CD14-positive monocyte (primary cell): ENCODE measurements around the gene DNAJC6. TPM values are rescaled to one million over a fixed set of nuclear protein-coding genes. Genes with fewer than 3 reads are reported as not detected.

Source experiments
- DNase-seq, 3 donors: peaks; one replicate each; pipeline ENCODE4 v3.0.0-alpha.2; 2011 to 2022
- H2AFZ ChIP-seq: 2 replicates; pipeline ENCODE4 v1.6.0; 2012; ENCODE audit warnings: mild to moderate bottlenecking, low read depth, low read length, inconsistent platforms; ENCODE audit not compliant: insufficient read depth, poor library complexity, severe bottlenecking
- H3K27ac ChIP-seq, 2 donors: 1 replicate in 1 of 2; 2 replicates in 1 of 2; pipeline ENCODE4 v1.5.1; 2012 to 2013; ENCODE audit warnings: low read length in 2 of 2, control low read depth in 1 of 2, inconsistent platforms in 1 of 2, low read depth in 1 of 2, mild to moderate bottlenecking in 1 of 2
- H3K27me3 ChIP-seq, 2 donors: one replicate each; pipeline versions ENCODE4 v1.6.0 to v1.6.1; 2011 to 2013; ENCODE audit warnings: low read length in 2 of 2; ENCODE audit not compliant: control insufficient read depth in 2 of 2, insufficient read depth in 2 of 2
- H3K36me3 ChIP-seq, 2 donors: replicated peaks in 1 of 2; 1 replicate in 1 of 2; 2 replicates in 1 of 2; pipeline versions ENCODE4 v1.5.1 to v1.6.1; 2012 to 2013; ENCODE audit warnings: low read length in 2 of 2, control low read depth in 1 of 2, inconsistent platforms in 1 of 2, mild to moderate bottlenecking in 1 of 2; ENCODE audit not compliant: insufficient read depth in 2 of 2, control insufficient read depth in 1 of 2
- H3K4me1 ChIP-seq, 2 donors: 1 replicate in 1 of 2; 2 replicates in 1 of 2; pipeline versions ENCODE4 v1.5.1 to v1.6.1; 2012 to 2013; ENCODE audit warnings: low read length in 2 of 2, control low read depth in 1 of 2, inconsistent platforms in 1 of 2, mild to moderate bottlenecking in 1 of 2, moderate library complexity in 1 of 2; ENCODE audit not compliant: insufficient read depth in 2 of 2, control insufficient read depth in 1 of 2
- H3K4me2 ChIP-seq: replicated peaks from 2 replicates; pipeline ENCODE3; 2012; ENCODE audit warnings: low read length, moderate library complexity, mild to moderate bottlenecking; ENCODE audit not compliant: poor library complexity, severe bottlenecking; ENCODE audit errors: extremely low read depth
- H3K4me3 ChIP-seq, 3 experiments: fragments of 200-600 bp in 1 of 3; sonication (generic) in 1 of 3; replicated peaks in 1 of 3; 1 replicate in 2 of 3; 2 replicates in 1 of 3; pipeline ENCODE4 v1.5.1; 2011 to 2013; ENCODE audit warnings: low read length in 3 of 3, mild to moderate bottlenecking in 3 of 3, control low read depth in 2 of 3, low read depth in 2 of 3, inconsistent platforms in 1 of 3, moderate library complexity in 1 of 3
- H3K79me2 ChIP-seq: 2 replicates; pipeline ENCODE4 v1.6.0; 2012; ENCODE audit warnings: mild to moderate bottlenecking, control low read depth, inconsistent platforms, low read length, moderate library complexity; ENCODE audit not compliant: insufficient read depth
- H3K9ac ChIP-seq: 2 replicates; pipeline ENCODE4 v1.6.0; 2017; ENCODE audit warnings: low read length, mild to moderate bottlenecking; ENCODE audit not compliant: insufficient read depth, poor library complexity, severe bottlenecking
- H3K9me3 ChIP-seq, 2 donors: replicated peaks in 1 of 2; 1 replicate in 1 of 2; 2 replicates in 1 of 2; pipeline versions ENCODE4 v1.5.1 to v1.6.1; 2012 to 2013; ENCODE audit warnings: low read length in 2 of 2, control low read depth in 1 of 2; ENCODE audit not compliant: control insufficient read depth in 1 of 2, insufficient read depth in 1 of 2
- H4K20me1 ChIP-seq: 2 replicates; pipeline ENCODE4 v1.6.0; 2012; ENCODE audit warnings: mild to moderate bottlenecking, low read length, control low read depth, moderate library complexity; ENCODE audit not compliant: insufficient read depth
- H3K27ac Mint-ChIP-seq, 7 donors: one replicate each; pipeline ENCODE4 v1.8.0; 2020; ENCODE audit warnings: mild to moderate bottlenecking in 7 of 7, mixed read lengths in 7 of 7, moderate library complexity in 6 of 7, inconsistent platforms in 2 of 7
- H3K27me3 Mint-ChIP-seq, 3 donors: one replicate each; pipeline ENCODE4 v1.8.0; 2021 to 2022; ENCODE audit warnings: low read depth in 3 of 3, mild to moderate bottlenecking in 3 of 3, mixed read lengths in 3 of 3, moderate library complexity in 3 of 3, inconsistent platforms in 1 of 3
- H3K36me3 Mint-ChIP-seq, 2 donors: one replicate each; pipeline ENCODE4 v1.8.0; 2020; ENCODE audit warnings: mixed read lengths in 2 of 2, inconsistent platforms in 1 of 2, mild to moderate bottlenecking in 1 of 2
- H3K4me1 Mint-ChIP-seq: one replicate; pipeline ENCODE4 v1.8.0; 2020; ENCODE audit warnings: mild to moderate bottlenecking, mixed read lengths
- H3K4me3 Mint-ChIP-seq, 2 donors: one replicate each; pipeline ENCODE4 v1.8.0; 2020; ENCODE audit warnings: mild to moderate bottlenecking in 2 of 2, mixed read lengths in 2 of 2, moderate library complexity in 1 of 2
- H3K9me3 Mint-ChIP-seq, 7 donors: one replicate each; pipeline ENCODE4 v1.8.0; 2020 to 2022; ENCODE audit warnings: mixed read lengths in 7 of 7, mild to moderate bottlenecking in 6 of 7, moderate library complexity in 6 of 7, inconsistent platforms in 2 of 7
- WGBS: methylation state at CpG from one replicate; pipeline ENCODE4 v1.1.5; 2013; ENCODE audit warnings: missing lambda C conversion rate; ENCODE audit not compliant: insufficient coverage; 5-methylcytosine and 5-hydroxymethylcytosine counted together
- intact Hi-C, 2 donors: fragments of 100-400 bp; cut with micrococcal nuclease; formaldehyde crosslinking; loops; one replicate each; pipeline versions ENCODE4 v1.15.0 to v1.15.1; 2023
- polyA plus RNA-seq, 3 donors: library from polyadenylated mRNA; depleted of rRNA in 1 of 3; unstranded in 2 of 3; stranded (reverse) in 1 of 3; fragments of 300-500 nt in 2 of 3; fragments of >200 nt in 1 of 3; fragmentation: Illumina TruSeq in 2 of 3; gene quantifications; 1 replicate in 2 of 3; 2 replicates in 1 of 3; pipeline ENCODE4 v1.2.3, GENCODE V29; 2012 to 2021
- TF ChIP-seq, protein P1 (sequence below): fragments of 200-600 bp; IDR thresholded peaks from one replicate; pipeline ENCODE4 v1.8.0; 2022; ENCODE audit warnings: antibody characterized with exemption, mild to moderate bottlenecking

DNAJC6 gene
- polyA plus RNA-seq, 3 donors: 0.05 TPM; not detected in 2

DNA sequence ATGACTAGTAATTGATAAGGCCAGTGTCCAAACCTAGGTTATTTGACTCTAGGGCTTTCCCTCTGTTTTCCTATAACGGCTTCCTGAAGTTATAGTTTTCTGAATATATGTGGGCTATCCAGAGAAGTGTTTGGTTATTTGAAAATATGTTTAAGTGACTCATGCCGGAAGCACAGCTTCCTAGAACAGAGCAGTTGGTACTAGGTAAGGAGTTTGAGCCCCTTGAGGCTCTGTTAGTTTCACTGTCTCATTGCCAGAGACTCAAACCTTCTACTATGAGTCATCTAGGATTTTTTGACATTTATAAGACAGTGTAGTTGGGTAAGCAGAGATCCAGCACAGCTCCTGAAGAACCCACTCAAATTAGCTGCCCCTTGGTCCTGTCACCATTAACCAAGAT lies 84.0 kb downstream of the DNAJC6 start:
- Histone ChIP-seq H3K4me1 (peaks cover 5% of the 10 kb centered on the region in 2 donors), H3K4me2 (no peak overlapping the region), H3K27ac (no peak overlapping the region), H3K9me3 (no peaks in the 10 kb centered on the region), H3K9ac (no peak overlapping the region), H3K27me3 (no peaks in the 10 kb centered on the region), H3K79me2 (no peaks in the 10 kb centered on the region), H2AFZ (no peak overlapping the region), H3K36me3 (no peaks in the 10 kb centered on the region), H3K4me3 (no peak overlapping the region), H4K20me1 (no peaks in the 10 kb centered on the region)
- no peak for DNase-seq
- Mint-ChIP-seq H3K36me3 (no peaks in the 10 kb centered on the region), H3K4me1 (peaks cover 10% of the 10 kb centered on the region), H3K9me3 (no peaks in the 10 kb centered on the region), H3K27me3 (peaks cover 0 to 1% (median 0%) of the 10 kb centered on the region in 3 donors), H3K27ac (no peak overlapping the region), H3K4me3 (no peak overlapping the region)
- no CpG with 5 or more reads among the region's 2 CpGs for WGBS
- TF ChIP-seq, protein P1, sequence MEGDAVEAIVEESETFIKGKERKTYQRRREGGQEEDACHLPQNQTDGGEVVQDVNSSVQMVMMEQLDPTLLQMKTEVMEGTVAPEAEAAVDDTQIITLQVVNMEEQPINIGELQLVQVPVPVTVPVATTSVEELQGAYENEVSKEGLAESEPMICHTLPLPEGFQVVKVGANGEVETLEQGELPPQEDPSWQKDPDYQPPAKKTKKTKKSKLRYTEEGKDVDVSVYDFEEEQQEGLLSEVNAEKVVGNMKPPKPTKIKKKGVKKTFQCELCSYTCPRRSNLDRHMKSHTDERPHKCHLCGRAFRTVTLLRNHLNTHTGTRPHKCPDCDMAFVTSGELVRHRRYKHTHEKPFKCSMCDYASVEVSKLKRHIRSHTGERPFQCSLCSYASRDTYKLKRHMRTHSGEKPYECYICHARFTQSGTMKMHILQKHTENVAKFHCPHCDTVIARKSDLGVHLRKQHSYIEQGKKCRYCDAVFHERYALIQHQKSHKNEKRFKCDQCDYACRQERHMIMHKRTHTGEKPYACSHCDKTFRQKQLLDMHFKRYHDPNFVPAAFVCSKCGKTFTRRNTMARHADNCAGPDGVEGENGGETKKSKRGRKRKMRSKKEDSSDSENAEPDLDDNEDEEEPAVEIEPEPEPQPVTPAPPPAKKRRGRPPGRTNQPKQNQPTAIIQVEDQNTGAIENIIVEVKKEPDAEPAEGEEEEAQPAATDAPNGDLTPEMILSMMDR: no peak
- intact Hi-C loops: no loop called here

- Histone ChIP-seq H3K36me3 (no peaks in the 10 kb centered on the region), H3K9ac (no peak overlapping the region), H3K9me3 (no peaks in the 10 kb centered on the region), H3K79me2 (no peaks in the 10 kb centered on the region), H3K4me1 (peaks cover 5% of the 10 kb centered on the region in 2 donors), H3K27me3 (no peaks in the 10 kb centered on the region), H2AFZ (no peak overlapping the region), H3K27ac (no peak overlapping the region), H3K4me3 (no peak overlapping the region), H4K20me1 (no peaks in the 10 kb centered on the region), H3K4me2 (no peak overlapping the region)
- intact Hi-C loops: no loop called here
- H3K4me1 Mint-ChIP-seq: peaks cover 10% of the 10 kb centered on the region
- TF ChIP-seq, protein P1: no peak
- no peak for DNase-seq
- 100% methylated on average over 1 of the region's 1 CpG for WGBS
- no peaks in the 10 kb centered on the region for H3K36me3 Mint-ChIP-seq
- H3K4me3 Mint-ChIP-seq: no peak overlapping the region
- H3K27me3 Mint-ChIP-seq: peaks cover 0 to 1% (median 0%) of the 10 kb centered on the region in 3 donors
- no peaks in the 10 kb centered on the region for H3K9me3 Mint-ChIP-seq
- no peak overlapping the region for H3K27ac Mint-ChIP-seq
Measured at GRCh38 chr1:65393928-65394327, 84.6 kb downstream of the DNAJC6 start.
